ENCODE measurements around the gene CAPN12.

DNA sequence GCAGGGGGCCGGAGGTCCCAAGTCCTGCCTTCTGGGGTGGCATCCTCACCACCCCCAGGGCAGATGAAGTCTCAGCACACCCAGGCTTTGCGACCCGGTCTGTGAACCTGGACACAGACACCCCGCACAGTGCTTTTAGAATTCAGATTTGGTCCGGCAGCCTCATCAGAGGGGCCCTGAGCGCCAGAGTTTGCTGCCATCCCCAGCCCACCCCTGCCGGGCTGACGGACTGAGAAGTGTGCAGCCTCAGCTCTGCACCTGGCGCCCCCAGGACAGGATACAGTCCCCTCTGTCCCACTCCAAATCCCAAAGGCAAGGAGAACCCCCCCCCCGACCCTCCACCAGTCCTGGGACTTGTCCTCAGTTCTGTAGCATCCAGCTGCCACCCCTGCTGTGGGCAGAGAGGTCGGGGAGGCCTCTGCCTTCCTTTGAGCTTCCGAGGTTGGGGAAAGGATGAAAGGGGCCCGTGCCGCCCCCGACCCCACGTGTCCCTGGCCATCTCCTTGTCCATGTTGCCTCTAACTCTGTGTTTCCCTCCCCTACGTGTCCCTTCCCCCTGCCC lies 16.9 kb downstream of the CAPN12 start:
- TF ChIP-seq, protein P1, sequence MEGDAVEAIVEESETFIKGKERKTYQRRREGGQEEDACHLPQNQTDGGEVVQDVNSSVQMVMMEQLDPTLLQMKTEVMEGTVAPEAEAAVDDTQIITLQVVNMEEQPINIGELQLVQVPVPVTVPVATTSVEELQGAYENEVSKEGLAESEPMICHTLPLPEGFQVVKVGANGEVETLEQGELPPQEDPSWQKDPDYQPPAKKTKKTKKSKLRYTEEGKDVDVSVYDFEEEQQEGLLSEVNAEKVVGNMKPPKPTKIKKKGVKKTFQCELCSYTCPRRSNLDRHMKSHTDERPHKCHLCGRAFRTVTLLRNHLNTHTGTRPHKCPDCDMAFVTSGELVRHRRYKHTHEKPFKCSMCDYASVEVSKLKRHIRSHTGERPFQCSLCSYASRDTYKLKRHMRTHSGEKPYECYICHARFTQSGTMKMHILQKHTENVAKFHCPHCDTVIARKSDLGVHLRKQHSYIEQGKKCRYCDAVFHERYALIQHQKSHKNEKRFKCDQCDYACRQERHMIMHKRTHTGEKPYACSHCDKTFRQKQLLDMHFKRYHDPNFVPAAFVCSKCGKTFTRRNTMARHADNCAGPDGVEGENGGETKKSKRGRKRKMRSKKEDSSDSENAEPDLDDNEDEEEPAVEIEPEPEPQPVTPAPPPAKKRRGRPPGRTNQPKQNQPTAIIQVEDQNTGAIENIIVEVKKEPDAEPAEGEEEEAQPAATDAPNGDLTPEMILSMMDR (conservative IDR thresholded peaks at IDR 0.05; ENCODE audit: low read length) = no peak
- TF ChIP-seq EZH2phosphoT487 (IDR thresholded peaks at IDR 0.05; ENCODE audit: borderline replicate concordance, low read depth, low read length) = no peak
